Epithelial cell of proximal tubule (primary cell): Measurements from ENCODE around the gene PSMD10. TPM values are rescaled to one million over a fixed set of nuclear protein-coding genes. Genes with fewer than 3 reads are reported as not detected.
A peak's percentile ranks its signal among the peaks of the same experiment; 100 is the strongest.

Experiments used
- DNase-seq: peaks from one replicate; pipeline ENCODE4 v3.0.0-alpha.2; 2011; ENCODE audit warnings: low read depth
- H3K4me3 ChIP-seq: 2 replicates; pipeline ENCODE4 v1.5.1; 2011; ENCODE audit warnings: low read depth, mild to moderate bottlenecking, low read length
- total RNA-seq: library from RNA; depleted of rRNA; stranded (reverse); fragments of >200 nt; gene quantifications from 2 replicates; pipeline ENCODE4 v1.2.3, GENCODE V29; 2015
- TF ChIP-seq, protein P1 (sequence below): conservative IDR thresholded peaks from 2 replicates; pipeline ENCODE4 v1.5.1; 2012; ENCODE audit warnings: low read depth, mild to moderate bottlenecking, low read length

The PSMD10 gene, protein sequence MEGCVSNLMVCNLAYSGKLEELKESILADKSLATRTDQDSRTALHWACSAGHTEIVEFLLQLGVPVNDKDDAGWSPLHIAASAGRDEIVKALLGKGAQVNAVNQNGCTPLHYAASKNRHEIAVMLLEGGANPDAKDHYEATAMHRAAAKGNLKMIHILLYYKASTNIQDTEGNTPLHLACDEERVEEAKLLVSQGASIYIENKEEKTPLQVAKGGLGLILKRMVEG
- total RNA-seq, result 46.5 and 59.2 TPM in 2 replicates

DNA sequence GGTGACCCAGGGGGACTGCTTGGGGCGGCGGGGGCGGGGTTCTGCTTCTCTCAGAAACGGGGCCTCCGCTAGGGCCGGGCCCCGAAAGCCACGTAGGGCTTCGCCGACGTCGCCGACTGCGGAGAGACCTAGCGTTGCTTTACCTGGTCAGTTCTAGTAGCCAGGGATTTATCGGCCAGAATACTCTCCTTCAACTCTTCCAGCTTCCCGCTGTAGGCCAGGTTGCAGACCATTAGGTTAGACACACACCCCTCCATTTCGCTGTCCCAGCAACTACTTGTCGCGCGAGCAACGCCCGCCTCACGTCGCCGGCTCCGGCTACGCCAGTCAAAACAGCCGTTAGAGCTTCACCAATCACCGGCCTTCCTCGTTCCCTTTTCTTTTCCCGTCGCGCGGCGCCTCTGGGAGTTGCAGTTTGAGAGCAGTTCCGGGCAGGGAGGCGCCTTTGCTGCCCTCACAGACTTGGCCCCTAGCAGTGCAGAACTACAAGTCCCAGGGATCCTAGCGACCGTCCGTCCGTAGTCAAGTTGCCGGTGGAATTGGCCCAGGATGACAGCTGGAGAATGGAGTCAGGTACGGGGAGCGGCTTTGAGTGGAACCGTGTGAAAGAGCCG is at the start of gene PSMD10, which contains the start of gene ATG4A:
TSS of gene PSMD10 (minus strand) at position 279 of the 614 bp plus-strand sequence. CDS start at position 257, 22 bp downstream.
TSS of gene ATG4A (plus strand) at position 515 of the 614 bp plus-strand sequence. CDS start at position 564, 49 bp downstream.
- H3K4me3 ChIP-seq, result peak within 1 kb of the TSS; percentile 56
- DNase-seq, result peak; percentile 70
- TF ChIP-seq, protein P1, sequence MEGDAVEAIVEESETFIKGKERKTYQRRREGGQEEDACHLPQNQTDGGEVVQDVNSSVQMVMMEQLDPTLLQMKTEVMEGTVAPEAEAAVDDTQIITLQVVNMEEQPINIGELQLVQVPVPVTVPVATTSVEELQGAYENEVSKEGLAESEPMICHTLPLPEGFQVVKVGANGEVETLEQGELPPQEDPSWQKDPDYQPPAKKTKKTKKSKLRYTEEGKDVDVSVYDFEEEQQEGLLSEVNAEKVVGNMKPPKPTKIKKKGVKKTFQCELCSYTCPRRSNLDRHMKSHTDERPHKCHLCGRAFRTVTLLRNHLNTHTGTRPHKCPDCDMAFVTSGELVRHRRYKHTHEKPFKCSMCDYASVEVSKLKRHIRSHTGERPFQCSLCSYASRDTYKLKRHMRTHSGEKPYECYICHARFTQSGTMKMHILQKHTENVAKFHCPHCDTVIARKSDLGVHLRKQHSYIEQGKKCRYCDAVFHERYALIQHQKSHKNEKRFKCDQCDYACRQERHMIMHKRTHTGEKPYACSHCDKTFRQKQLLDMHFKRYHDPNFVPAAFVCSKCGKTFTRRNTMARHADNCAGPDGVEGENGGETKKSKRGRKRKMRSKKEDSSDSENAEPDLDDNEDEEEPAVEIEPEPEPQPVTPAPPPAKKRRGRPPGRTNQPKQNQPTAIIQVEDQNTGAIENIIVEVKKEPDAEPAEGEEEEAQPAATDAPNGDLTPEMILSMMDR, result no peak

DNA sequence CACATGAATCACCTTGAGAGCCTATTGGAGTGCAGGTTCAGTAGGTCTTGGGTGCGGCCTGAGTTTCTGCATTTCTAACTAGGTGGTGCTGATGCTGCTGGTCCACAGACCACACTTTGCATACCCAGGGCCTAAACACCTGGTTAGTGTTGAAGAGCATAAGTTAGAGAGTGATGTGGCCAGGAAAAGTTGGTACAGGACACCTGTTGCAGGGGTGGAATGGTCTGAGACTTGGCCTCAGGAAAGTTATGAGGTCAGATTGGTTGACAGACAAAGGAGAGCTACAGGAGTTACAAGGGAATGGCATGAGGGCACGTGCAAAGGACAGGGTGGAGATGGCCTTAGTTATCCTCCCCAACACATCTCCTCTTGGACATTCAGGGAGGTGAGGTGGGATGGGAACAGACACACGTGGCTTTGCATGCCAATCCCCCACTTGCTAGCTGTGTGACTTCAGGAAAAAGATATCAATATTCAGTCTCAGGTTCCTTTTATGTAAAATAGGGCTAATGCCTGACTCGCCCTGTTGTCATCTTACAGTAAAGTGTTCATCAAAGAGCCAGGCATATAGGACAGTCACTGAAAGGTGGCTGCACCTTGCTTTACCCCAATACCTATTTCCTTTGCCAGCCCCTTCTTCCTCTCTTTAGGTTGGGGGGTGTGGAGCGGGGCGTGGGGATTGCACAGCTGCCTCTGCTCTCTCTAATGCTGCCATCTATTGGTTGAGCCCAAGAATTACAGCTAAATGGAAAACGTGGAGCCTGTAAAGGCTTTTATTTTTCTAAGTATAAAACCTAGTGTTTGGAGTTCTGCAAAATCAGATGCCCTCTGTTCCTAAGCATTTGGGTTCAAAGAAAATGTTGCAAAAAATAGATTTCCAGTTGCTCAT is 47.7 kb upstream of the PSMD10 start:
- DNase-seq, result no peak
- H3K4me3 ChIP-seq, result no peak overlapping the region
- TF ChIP-seq, protein P1, result peak; percentile 58

DNA sequence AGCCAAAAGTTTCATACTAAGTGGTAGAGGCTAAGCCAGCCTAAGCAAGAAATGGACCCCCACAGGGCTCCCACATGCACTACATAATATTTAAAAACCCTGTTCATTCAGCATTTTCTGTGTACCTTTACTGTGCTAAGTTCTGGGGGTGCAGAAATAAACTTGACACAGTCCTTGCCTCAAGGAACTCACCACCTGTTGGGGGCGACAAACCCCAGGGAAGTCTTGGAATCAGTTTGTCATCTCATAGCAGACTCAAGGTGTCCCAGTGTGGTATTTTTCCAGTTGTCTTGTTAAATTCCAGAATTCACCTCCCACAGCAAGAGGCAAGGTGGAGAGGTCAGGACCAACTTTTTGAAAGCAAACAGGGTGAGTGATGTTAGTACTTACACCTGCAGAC is 43.4 kb upstream of the PSMD10 start:
- TF ChIP-seq, protein P1, result peak; percentile 12
- H3K4me3 ChIP-seq, result no peak overlapping the region
- no peak for DNase-seq

DNA sequence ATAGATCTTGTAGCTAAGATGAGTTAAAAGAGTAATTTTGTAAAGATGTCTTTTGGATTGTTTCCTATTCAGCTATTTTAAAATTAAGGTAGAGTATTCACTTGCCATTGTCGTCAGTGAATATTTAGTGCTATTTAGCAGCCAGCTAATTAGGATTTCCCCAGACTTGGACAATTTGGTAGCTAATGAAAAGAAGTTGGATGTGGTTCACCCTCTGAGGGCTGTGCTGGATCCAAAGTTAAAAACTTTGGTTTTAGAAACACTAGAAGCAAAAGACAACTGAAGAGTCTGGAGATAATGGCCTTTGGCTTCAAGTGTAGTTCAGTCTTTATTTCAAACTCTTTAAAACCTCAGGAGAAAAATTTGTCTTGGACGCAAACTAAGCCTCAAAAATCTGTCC is 41.5 kb upstream of the PSMD10 start:
- TF ChIP-seq, protein P1, result no peak
- H3K4me3 ChIP-seq, result no peak overlapping the region
- DNase-seq, result no peak

DNA sequence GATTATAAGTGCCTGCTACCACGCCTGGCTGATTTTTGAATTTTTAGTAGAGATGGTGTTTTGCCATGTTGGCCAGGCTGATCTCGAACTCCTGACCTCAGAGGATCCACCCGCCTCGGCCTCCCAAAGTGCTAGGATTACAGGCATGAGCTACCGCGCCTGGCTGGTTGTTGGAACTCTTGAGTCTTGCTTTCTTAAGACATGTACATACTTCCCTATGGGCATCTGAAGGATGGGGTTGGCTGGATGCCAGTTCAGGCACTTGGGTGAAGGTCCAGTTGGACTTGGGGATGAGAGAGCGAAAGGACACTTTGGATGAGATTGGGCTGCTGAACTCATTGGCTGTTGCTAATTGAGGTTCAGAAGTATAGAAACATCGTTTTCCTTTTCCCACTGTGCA is 40.7 kb upstream of the PSMD10 start:
- DNase-seq, result no peak
- TF ChIP-seq, protein P1, result no peak
- no peak overlapping the region for H3K4me3 ChIP-seq

DNA sequence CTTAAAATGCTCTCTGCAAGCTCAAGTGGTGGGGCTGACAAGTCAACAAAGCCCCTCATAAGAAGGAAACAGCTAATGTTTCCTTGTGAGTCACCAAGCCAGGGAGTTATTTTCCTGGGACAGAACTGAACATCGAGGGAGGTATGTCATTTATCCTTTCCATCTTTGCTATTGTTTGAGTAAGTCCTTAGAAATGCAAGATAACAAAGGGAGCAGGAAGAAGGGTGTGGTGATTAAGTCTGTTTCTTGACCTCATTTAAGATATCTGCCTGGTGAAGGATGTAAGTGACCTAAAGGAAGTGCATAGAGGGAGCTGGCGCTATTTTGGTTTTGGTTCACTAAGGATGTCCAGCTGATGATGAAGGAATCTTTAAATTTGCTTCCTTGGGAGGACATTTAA is 40.1 kb upstream of the PSMD10 start:
- TF ChIP-seq, protein P1, result no peak
- no peak for DNase-seq
- H3K4me3 ChIP-seq, result no peak overlapping the region
